ENCODE measurements around the gene SLC47A2.

SLC47A2 gene

DNA sequence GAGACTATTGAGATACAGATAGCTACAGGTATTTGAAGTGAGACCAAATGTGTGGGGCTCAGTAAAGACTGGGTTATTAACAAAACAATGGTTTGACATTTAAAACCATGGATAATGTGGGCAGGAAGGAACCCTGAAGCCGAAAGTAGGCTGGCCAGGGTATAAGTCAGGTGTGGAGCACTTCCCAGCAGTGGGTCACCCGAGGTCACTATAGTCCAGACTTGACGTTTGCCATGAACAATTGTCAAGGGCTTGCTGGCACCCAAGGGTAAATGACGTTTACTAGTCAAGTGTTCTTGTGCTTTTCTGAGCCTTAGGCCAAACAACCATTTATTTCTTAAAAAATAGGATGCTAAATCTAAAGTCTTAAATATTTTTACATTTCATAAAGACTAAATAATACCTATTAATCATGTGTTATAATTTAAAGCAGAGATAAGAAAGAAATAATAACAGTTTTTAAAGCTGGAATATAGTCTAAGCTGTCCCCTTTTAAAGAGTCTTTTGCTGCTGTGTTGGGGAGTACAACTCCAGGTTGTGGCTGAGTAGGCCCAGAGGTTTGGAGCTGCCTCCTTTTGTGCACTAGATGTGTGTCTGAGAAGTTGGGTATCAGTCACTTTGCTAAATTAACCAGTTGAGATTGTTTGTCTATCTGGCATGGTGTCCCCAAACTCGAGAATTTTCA, 52.1 kb downstream of the SLC47A2 start:
- no peak for DNase-seq

- no peak for DNase-seq
Observed at GRCh38 chr17:19663097-19663496, 53.3 kb downstream of the SLC47A2 start.

GRCh38 chr17:19661121-19661520, 55.3 kb downstream of the SLC47A2 start:
- no peak for DNase-seq

- no peak for DNase-seq
Observed at GRCh38 chr17:19660219-19660870, 56.0 kb downstream of the SLC47A2 start.

GRCh38 chr17:19659366-19660177, 56.8 kb downstream of the SLC47A2 start:
- no peak for DNase-seq

DNA sequence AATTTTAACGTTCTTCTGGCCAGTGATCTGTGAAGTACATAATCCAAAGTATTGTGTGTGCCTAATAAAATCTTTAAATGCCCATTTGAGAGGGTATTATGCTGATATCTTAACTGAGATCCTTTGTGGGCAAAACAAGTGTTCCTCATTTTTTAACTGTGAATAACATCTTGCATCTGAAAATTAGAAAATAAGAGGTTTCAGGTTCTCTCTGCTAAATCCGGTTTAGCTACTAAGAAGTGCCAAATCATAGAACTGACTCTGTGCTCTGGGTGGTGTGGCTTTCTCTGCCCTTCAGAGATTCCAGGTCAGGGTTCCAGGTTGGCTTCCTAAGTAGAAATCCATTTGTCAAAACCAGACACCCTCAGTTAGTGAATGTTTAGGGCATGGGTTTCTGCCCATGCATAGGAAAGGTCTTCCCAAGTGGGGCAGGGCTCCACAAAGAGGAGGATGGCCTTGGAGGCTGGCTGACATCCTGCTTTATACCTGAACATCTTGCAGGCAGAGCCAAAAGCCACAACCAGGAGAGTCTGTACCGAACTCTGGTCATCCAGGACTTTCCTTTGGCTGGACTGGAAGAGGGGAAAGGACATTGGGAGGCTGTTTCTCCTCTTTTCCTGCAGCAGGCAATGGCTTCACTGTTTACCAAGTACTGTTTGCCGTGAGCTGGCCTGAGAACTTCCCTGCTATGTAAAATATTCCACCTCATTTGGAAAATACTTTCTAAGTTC, 59.4 kb downstream of the SLC47A2 start:
- no peak for DNase-seq

DNA sequence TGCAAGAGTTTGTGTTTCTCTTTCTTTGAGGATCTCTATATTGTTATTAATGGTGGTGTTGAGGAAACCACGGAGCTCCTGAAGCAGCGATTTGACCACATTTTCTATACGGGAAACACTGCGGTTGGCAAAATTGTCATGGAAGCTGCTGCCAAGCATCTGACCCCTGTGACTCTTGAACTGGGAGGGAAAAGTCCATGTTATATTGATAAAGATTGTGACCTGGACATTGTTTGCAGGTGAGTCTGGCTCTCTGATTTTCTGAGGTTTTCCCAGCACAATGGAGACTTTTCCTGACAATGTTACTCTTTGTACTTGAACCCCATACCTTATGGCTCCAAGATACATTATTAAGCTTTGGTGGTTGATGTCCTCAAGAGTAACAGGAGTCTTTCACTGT, 60.0 kb downstream of the SLC47A2 start:
- no peak for DNase-seq

DNA sequence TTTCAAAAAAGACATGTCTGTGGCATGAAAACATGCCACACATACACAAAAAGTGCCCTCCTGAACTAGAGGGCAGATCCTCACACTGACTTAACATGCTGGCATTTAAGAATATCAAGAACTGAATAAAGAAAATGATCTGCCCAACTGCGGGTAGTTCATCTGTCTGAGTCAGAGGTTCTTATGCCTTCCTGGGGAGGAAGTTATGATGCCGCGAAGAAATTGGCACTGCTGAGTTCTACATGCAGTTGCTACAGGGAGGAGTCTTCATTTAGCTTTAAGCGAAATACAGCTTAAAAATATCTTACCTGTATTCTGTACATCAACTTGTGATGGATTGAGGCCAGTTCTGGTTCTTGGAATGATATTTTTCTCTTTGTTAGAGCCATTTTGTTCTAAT, 61.5 kb downstream of the SLC47A2 start:
- DNase-seq: no peak

- no peak for DNase-seq
Observed at GRCh38 chr17:19654342-19654886, 62.0 kb downstream of the SLC47A2 start.

DNA sequence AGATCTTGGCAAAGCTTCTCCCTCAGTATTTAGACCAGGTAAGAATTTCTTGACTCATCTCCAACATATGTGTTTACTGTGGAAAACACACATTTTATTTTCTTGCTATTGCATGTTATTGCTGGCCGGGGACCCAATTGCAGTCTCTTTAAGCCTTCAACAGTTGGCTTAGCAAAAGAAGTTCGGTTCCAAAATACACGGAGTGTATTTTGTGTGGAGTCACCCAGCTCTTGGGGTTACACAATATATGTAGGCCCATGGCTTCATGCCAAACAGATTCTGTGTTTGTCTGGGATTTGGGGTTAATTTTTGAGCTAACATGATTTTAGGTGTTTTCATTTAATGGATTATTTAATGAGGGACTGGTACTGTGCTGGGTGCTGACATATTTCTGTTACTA, 63.8 kb downstream of the SLC47A2 start:
- no peak for DNase-seq

- DNase-seq: no peak
Observed at GRCh38 chr17:19651451-19652238, 64.7 kb downstream of the SLC47A2 start.

DNA sequence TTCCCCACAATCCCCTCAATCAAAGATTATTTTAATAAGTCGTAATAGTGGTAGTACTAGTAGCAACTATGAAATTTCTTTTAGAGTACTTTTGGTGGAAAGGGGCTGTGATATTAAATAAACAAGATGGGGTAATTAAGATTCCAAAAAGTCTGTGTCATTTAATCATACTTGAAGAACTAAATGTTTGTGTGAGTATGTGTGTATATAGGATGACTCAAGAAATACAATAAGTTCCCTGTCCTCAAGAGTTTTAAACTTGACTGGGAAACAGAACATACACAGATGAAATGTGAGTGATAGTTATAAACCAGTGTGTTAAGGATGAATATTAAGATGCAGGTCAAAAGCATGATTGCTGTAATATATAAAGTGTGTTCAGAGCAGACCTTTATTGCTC, 65.6 kb downstream of the SLC47A2 start:
- DNase-seq: no peak

DNA sequence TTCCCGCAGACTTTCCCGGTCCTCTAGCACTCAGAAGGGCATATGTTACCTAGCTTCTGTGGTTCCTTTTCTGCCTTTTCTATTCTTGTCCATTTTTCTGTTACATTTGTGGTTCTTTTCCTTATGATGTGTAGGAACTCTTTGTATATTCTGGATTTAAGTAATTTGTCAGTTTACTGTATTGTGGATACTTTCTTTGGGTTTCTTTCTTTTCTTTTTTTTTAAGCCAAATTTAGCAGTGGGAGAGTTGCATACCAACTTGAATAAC, 67.2 kb downstream of the SLC47A2 start:
- DNase-seq: no peak

DNA sequence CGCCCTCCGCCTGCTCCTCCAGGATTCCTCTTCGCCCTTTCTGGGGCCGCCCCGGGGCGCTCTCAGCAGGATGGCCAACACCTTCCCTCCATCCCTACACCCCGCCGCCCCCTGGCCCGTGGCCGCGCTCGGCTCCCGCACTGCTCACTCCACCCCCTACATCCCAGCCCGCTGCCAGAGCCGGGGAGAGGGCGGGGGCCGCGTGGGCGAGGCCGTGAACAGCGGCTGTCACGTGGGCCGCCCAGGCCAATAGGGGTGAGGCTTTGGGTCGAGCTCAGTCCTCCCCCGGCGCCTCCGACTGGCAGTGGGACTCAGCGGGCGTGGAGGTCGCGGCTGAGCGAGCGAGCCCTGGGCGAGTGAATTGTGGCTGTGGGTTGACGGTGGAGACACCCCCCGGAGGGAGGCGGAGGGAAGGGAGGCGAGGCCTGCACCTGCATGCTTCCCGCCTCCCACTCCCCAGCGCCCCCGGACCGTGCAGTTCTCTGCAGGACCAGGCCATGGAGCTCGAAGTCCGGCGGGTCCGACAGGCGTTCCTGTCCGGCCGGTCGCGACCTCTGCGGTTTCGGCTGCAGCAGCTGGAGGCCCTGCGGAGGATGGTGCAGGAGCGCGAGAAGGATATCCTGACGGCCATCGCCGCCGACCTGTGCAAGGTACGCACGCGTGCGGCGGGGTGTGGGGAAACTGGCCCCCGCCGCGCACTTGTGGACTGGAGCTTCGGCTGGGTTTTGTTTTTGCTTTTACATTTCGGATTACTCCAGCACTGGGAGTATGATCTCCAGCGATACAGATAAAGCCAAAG, 67.7 kb downstream of the SLC47A2 start, which contains the start of gene ALDH3A2:
Gene ALDH3A2, plus strand, starts transcription at position 277 of the 799 bp plus-strand sequence. Its CDS starts 221 bp downstream, at position 498.
- peak; percentile 96 for DNase-seq

- DNase-seq: peak; percentile 28
Observed at GRCh38 chr17:19647697-19648474, 68.5 kb downstream of the SLC47A2 start.

- no peak for DNase-seq
Observed at GRCh38 chr17:19646788-19647696, 69.3 kb downstream of the SLC47A2 start.

- peak; percentile 48 for DNase-seq
Observed at GRCh38 chr17:19645734-19646201, 70.6 kb downstream of the SLC47A2 start.

DNA sequence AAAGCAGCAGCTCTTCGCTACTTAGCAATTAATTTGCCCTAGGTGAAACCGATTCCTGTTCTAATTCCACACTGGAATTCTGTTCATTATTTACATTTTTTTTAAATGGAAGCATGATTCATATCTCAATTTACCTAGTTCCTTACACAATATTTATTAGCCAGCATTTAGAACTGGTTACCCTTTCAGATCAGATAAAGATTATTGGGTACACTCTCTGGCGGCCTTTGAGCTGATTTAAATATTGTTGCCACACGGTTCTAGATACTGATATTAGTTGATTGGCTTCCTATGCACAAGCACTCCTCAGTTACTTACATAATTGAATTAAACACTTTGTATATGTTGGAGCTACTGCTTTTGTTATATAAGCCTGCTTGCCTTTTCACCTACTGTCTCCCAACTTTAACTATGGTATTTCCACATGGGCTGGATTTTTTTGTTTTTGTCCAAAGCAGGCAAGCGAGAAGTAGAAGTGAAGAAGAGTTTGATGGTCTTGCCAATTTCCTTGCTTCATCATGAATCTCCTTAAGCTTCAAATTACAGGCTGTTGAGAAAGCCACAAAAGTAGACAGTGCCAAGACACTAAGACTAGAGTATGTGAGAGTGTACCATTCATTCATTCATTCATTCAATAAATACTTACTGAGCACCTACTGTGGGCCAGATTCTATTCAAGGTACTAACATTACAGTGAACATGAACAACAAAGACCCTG, 71.7 kb downstream of the SLC47A2 start:
- no peak for DNase-seq
